Measurements from ENCODE around the gene FILIP1L. TPM values are rescaled to one million over a fixed set of nuclear protein-coding genes. Genes with fewer than 3 reads are reported as not detected.
"Not testable (repeated sequence)": the region's sequence is repeated elsewhere in the genome, so short reads cannot be mapped to it uniquely, and the experiment has no call there.

The FILIP1L gene
- polyA plus RNA-seq, 3 donors: 0.13 to 0.40 (median 0.25) TPM

DNA sequence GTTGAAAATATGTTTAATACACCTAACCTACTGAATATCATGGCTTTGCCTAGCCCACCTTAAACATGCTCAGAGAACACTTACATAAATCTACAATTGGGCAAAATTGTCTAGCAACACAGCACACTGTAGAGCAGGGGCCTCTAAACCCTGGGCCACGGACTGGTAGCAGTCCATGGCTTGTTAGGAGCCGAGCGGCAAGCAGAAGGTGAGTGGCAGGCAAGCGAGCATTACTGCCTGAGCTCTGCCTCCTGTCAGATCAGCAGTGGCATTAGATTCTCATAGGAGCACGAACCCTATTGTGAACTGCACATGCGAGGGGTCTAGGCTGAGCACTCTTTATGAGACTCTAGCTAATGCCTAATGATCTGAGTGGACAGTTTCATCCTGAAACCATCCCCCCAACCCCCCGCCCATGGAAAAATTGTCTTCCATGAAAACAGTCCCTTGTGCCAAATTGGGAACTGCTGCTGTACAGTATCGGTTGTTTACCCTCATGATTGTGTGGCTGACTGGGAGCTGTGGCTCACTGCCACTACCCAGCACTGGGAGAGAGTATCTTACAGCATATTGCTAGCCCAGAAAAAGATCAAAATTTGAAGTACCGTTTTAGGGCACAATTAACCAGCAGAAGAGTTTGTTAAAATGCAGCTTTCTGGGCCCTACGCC, 270.6 kb downstream of the FILIP1L start:
- no peak overlapping the region for H3K4me2 ChIP-seq (replicated peaks; ENCODE audit: extremely low read depth, low read length, poor library complexity, severe bottlenecking)
- no peaks in the 10 kb centered on the region for H3K36me3 ChIP-seq (replicated peaks in 1 of 2; ENCODE audit: control insufficient read depth in 1 of 2, insufficient read depth in 2 of 2, low read length in 2 of 2)
- DNase-seq: no peak
- Mint-ChIP-seq H3K9me3 (no peaks in the 10 kb centered on the region), H3K27ac (no peak overlapping the region), H3K27me3 (ENCODE audit: low read depth in 3 of 3) (peaks cover 0 to 1% (median 0%) of the 10 kb centered on the region in 3 donors), H3K4me1 (peaks cover 12% of the 10 kb centered on the region), H3K4me3 (no peak overlapping the region), H3K36me3 (no peaks in the 10 kb centered on the region)
- no peaks in the 10 kb centered on the region for H3K79me2 ChIP-seq (ENCODE audit: insufficient read depth, low read length)
- H3K4me3 ChIP-seq (replicated peaks in 1 of 3; ENCODE audit: low read depth in 2 of 3, low read length in 3 of 3): no peak overlapping the region
- peaks cover 9 to 10% of the 10 kb centered on the region in 2 donors for H3K4me1 ChIP-seq (ENCODE audit: control insufficient read depth in 1 of 2, insufficient read depth in 2 of 2, low read length in 2 of 2)
- no peak overlapping the region for H2AFZ ChIP-seq (ENCODE audit: insufficient read depth, low read depth, low read length, poor library complexity, severe bottlenecking)
- no peaks in the 10 kb centered on the region for H3K9me3 ChIP-seq (replicated peaks in 1 of 2; ENCODE audit: control insufficient read depth in 1 of 2, insufficient read depth in 1 of 2, low read length in 2 of 2)
- H4K20me1 ChIP-seq (ENCODE audit: insufficient read depth, low read length): no peaks in the 10 kb centered on the region
- H3K27me3 ChIP-seq (ENCODE audit: control insufficient read depth in 2 of 2, insufficient read depth in 2 of 2, low read length in 2 of 2): no peaks in the 10 kb centered on the region
- H3K9ac ChIP-seq (ENCODE audit: insufficient read depth, low read length, poor library complexity, severe bottlenecking): no peak overlapping the region
- TF ChIP-seq, protein P1, sequence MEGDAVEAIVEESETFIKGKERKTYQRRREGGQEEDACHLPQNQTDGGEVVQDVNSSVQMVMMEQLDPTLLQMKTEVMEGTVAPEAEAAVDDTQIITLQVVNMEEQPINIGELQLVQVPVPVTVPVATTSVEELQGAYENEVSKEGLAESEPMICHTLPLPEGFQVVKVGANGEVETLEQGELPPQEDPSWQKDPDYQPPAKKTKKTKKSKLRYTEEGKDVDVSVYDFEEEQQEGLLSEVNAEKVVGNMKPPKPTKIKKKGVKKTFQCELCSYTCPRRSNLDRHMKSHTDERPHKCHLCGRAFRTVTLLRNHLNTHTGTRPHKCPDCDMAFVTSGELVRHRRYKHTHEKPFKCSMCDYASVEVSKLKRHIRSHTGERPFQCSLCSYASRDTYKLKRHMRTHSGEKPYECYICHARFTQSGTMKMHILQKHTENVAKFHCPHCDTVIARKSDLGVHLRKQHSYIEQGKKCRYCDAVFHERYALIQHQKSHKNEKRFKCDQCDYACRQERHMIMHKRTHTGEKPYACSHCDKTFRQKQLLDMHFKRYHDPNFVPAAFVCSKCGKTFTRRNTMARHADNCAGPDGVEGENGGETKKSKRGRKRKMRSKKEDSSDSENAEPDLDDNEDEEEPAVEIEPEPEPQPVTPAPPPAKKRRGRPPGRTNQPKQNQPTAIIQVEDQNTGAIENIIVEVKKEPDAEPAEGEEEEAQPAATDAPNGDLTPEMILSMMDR (IDR thresholded peaks at IDR 0.05): peak; percentile 10
- intact Hi-C loops (cut with micrococcal nuclease): loop anchor here in 1 of 2 donors (10.0 kb wide), 1 partner anchor 231 kb away; no protein-coding TSS in a partner anchor
- H3K27ac ChIP-seq (ENCODE audit: low read depth in 1 of 2, low read length in 2 of 2): no peak overlapping the region
- 91% methylated on average over 10 of the region's 10 CpGs for WGBS (ENCODE audit: insufficient coverage)

DNA sequence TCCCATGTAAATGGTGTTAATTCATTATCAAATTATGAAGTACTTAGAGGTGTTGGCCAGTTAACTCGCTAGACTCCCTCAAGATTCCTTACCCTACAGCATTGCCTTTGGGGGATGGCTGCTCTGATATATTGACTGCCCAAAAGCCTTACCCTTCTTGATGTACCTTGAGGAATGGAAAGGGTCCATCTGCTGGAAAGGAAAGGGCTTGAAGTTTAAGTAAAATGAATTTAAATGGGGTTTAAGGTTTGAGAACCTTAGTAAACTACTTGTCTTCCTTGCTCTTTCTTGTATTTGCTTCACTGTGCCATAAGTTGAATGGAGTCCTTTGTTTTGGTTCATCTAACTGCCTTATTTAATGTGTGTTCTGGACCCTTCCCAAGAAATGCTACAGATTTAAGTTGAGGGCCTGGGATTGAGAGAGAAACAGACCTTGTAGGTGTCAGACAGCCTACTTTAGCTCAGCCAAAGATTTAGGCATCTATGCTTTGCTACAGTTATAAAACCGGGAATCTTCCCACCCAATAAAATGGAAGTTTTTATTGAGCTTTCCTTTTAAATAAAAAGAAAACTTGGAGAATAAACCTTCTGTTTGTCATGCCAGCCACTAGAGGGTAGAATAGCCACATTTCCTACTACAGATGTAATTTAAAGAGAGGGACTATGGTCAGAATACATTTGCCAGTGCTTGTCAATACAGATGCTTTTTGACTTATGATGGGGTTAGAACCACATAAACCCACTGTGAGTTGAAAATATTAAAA, 271.3 kb downstream of the FILIP1L start:
- no peak overlapping the region for H3K4me3 ChIP-seq (replicated peaks in 1 of 3; ENCODE audit: low read depth in 2 of 3, low read length in 3 of 3)
- DNase-seq: peak; percentile 6 to 21 (median 10)
- no peak overlapping the region for H2AFZ ChIP-seq (ENCODE audit: insufficient read depth, low read depth, low read length, poor library complexity, severe bottlenecking)
- intact Hi-C loops (cut with micrococcal nuclease): loop anchor here in 1 of 2 donors (10.0 kb wide), 1 partner anchor 232 kb away; no protein-coding TSS in a partner anchor
- Mint-ChIP-seq H3K36me3 (no peaks in the 10 kb centered on the region), H3K4me3 (no peak overlapping the region), H3K27ac (no peak overlapping the region), H3K4me1 (peaks cover 12% of the 10 kb centered on the region), H3K9me3 (no peaks in the 10 kb centered on the region), H3K27me3 (ENCODE audit: low read depth in 3 of 3) (peaks cover 0 to 1% (median 0%) of the 10 kb centered on the region in 3 donors)
- H3K27ac ChIP-seq (ENCODE audit: low read depth in 1 of 2, low read length in 2 of 2): no peak overlapping the region
- no peaks in the 10 kb centered on the region for H3K36me3 ChIP-seq (replicated peaks in 1 of 2; ENCODE audit: control insufficient read depth in 1 of 2, insufficient read depth in 2 of 2, low read length in 2 of 2)
- H3K9me3 ChIP-seq (replicated peaks in 1 of 2; ENCODE audit: control insufficient read depth in 1 of 2, insufficient read depth in 1 of 2, low read length in 2 of 2): no peaks in the 10 kb centered on the region
- no peaks in the 10 kb centered on the region for H3K27me3 ChIP-seq (ENCODE audit: control insufficient read depth in 2 of 2, insufficient read depth in 2 of 2, low read length in 2 of 2)
- no peak overlapping the region for H3K4me2 ChIP-seq (replicated peaks; ENCODE audit: extremely low read depth, low read length, poor library complexity, severe bottlenecking)
- no CpG with 5 or more reads among the region's 2 CpGs for WGBS (ENCODE audit: insufficient coverage)
- H4K20me1 ChIP-seq (ENCODE audit: insufficient read depth, low read length): no peaks in the 10 kb centered on the region
- TF ChIP-seq, protein P1 (IDR thresholded peaks at IDR 0.05): peak; percentile 64
- no peak overlapping the region for H3K9ac ChIP-seq (ENCODE audit: insufficient read depth, low read length, poor library complexity, severe bottlenecking)
- no peaks in the 10 kb centered on the region for H3K79me2 ChIP-seq (ENCODE audit: insufficient read depth, low read length)
- peaks cover 9 to 10% of the 10 kb centered on the region in 2 donors for H3K4me1 ChIP-seq (ENCODE audit: control insufficient read depth in 1 of 2, insufficient read depth in 2 of 2, low read length in 2 of 2)

DNA sequence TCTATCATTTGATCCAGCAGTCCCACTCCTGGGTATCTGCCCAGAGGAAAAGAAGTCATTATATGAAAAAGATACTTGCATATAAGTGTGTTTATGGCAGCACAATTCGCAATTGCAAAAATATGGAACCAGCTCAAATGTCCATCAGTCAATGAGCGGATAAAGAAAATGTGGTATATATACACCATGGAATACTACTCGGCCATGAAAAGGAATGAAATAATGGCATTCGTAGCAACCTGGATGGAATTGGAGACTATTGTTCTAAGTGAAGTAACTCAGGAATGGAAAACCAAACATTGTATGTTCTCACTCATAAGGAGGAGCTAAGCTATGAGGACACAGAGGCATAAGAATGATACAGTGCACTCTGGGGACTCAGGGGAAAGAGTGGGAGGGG, 272.4 kb downstream of the FILIP1L start:
- not testable (repeated sequence) for DNase-seq

More for the DNA sequence above, 272.4 kb downstream of the FILIP1L start:
- H4K20me1 ChIP-seq (ENCODE audit: insufficient read depth, low read length); H2AFZ ChIP-seq (ENCODE audit: insufficient read depth, low read depth, low read length, poor library complexity, severe bottlenecking); H3K4me3 Mint-ChIP-seq; H3K79me2 ChIP-seq (ENCODE audit: insufficient read depth, low read length); H3K36me3 Mint-ChIP-seq; H3K27ac ChIP-seq (ENCODE audit: low read depth in 1 of 2, low read length in 2 of 2); H3K4me3 ChIP-seq (replicated peaks in 1 of 3; ENCODE audit: low read depth in 2 of 3, low read length in 3 of 3); H3K9ac ChIP-seq (ENCODE audit: insufficient read depth, low read length, poor library complexity, severe bottlenecking); H3K9me3 Mint-ChIP-seq; H3K9me3 ChIP-seq (replicated peaks in 1 of 2; ENCODE audit: control insufficient read depth in 1 of 2, insufficient read depth in 1 of 2, low read length in 2 of 2); H3K4me2 ChIP-seq (replicated peaks; ENCODE audit: extremely low read depth, low read length, poor library complexity, severe bottlenecking); H3K27me3 Mint-ChIP-seq (ENCODE audit: low read depth in 3 of 3); H3K27me3 ChIP-seq (ENCODE audit: control insufficient read depth in 2 of 2, insufficient read depth in 2 of 2, low read length in 2 of 2); H3K36me3 ChIP-seq (replicated peaks in 1 of 2; ENCODE audit: control insufficient read depth in 1 of 2, insufficient read depth in 2 of 2, low read length in 2 of 2); H3K27ac Mint-ChIP-seq: not testable (repeated sequence)
- H3K4me1 Mint-ChIP-seq: peaks cover 12% of the 10 kb centered on the region
- no CpG with 5 or more reads among the region's 4 CpGs for WGBS (ENCODE audit: insufficient coverage)
- intact Hi-C loops (cut with micrococcal nuclease): loop anchor here in 1 of 2 donors (10.0 kb wide), 1 partner anchor 233 kb away; no protein-coding TSS in a partner anchor
- peaks cover 9 to 10% of the 10 kb centered on the region in 2 donors for H3K4me1 ChIP-seq (ENCODE audit: control insufficient read depth in 1 of 2, insufficient read depth in 2 of 2, low read length in 2 of 2)

All from CD14-positive monocyte (primary cell).